Measurements from ENCODE around the gene MED7. TPM values are rescaled to one million over a fixed set of nuclear protein-coding genes. Genes with fewer than 3 reads are reported as not detected.

The MED7 gene
- total and polyA plus RNA-seq, 10 of the 15 experiments (the other 5 are each of a cell fraction or from before 2014, with no cell fraction given), result 9.3 to 47.7 (median 22.7) TPM

DNA sequence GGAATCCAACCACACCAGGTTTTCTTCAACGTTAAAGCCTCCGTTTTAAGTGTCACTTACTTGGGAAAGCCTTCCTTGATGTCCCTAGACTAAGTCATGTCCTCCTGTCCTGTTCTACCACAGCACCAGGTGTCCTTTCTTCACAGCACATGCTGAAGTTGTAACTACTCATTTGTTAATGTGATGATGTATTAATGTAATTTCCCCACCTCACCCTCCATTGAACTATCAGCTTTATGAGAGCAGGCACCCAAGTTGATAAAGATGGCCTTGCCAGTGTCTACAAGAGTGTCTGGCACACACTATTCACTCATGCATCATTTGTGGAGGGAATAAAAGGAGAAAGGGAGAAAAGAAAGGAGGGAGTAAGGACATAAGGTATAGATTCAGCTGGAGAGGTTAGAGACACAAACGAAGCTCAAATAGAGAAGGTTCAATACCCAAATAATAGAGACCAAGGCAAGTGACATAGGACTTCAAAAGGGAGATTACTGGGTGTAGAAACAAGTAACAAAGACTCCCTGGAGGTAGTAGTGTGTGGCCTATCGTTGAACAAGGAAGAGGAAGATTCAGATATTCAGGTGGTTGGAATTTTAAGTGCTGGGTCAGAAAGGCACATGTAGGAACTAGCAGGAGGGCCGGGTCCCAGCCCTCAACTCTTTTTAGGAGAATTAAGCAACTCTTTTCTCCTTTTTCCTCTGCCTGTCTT, 44.5 kb upstream of the MED7 start:
- H3K4me2 ChIP-seq (ENCODE audit: control insufficient read depth, insufficient read depth), result no peak overlapping the region
- no peak overlapping the region for H3K4me3 ChIP-seq
- BruUV-seq (replicated peaks), result no TSS peak
- H2AFZ ChIP-seq (ENCODE audit: control insufficient read depth, low read depth, low read length), result no peak overlapping the region
- no peak overlapping the region for H3K27ac ChIP-seq (ENCODE audit: control insufficient read depth, insufficient read depth)
- ATAC-seq, result no peak
- ChIA-PET CTCF (interaction anchor here (0.5 to 1.1 kb wide), 3 partner anchors 30 to 1359 kb away, joined by 3 to 4 read pairs (median 4); no protein-coding TSS in a partner anchor), POLR2A (interaction anchor here (0.5 kb wide), 1 partner anchor 19 kb away, joined by 5 read pairs; no protein-coding TSS in a partner anchor), SMC1A (ENCODE audit: uncharacterized antibody, unreplicated experiment) (interaction anchor here (1.0 to 6.1 kb wide), 5 partner anchors 9 to 66 kb away, joined by 3 to 43 read pairs (median 3); no protein-coding TSS in a partner anchor), RAD21 (ENCODE audit: unreplicated experiment) (no interaction called here)
- no peaks in the 10 kb centered on the region for H3K27me3 ChIP-seq (replicated peaks in 1 of 2; ENCODE audit: control insufficient read depth in 2 of 2, insufficient read depth in 2 of 2, low read length in 1 of 2)
- H4K20me1 ChIP-seq (ENCODE audit: control insufficient read depth, insufficient read depth), result no peaks in the 10 kb centered on the region
- no peaks in the 10 kb centered on the region for H3K9me3 ChIP-seq (replicated peaks; ENCODE audit: control insufficient read depth, insufficient read depth, low read length)
- no peak for DNase-seq (ENCODE audit: low read depth, low spot score)
- H3K4me1 ChIP-seq (ENCODE audit: control insufficient read depth, insufficient read depth, low read length), result 0 out of 2 replicates have a peak, but pooled peaks cover 6% of the 10 kb centered on the region
- H3K36me3 ChIP-seq (ENCODE audit: control insufficient read depth in 2 of 2, insufficient read depth in 2 of 2, low read length in 1 of 2), result no peaks in the 10 kb centered on the region
- no peaks in the 10 kb centered on the region for H3K79me2 ChIP-seq (ENCODE audit: control insufficient read depth, insufficient read depth, low read length)
- H3K9ac ChIP-seq (ENCODE audit: control insufficient read depth, insufficient read depth, low read length), result no peak overlapping the region
- intact Hi-C loops (cut with micrococcal nuclease; ENCODE audit: unreplicated experiment) (no loop called here), in situ Hi-C loops (cut with MboI) (no loop called here)
- WGBS (ENCODE audit: insufficient coverage, insufficient replicate concordance, low lambda C conversion rate, missing lambda C conversion rate), result 69% methylated on average over 5 of the region's 5 CpGs
- no peak for FAIRE-seq
- TF ChIP-seq CUX1 (IDR thresholded peaks at IDR 0.05; ENCODE audit: insufficient replicate concordance, low read depth, low read length), result no peak
- TF ChIP-seq SKIL (IDR thresholded peaks at IDR 0.05; ENCODE audit: low read depth, poor library complexity, severe bottlenecking), result no peak
- no peak for TF ChIP-seq ZBTB11 (CRISPR knock-in tag; IDR thresholded peaks at IDR 0.05)
- no peak for TF ChIP-seq ZNF274 (IDR thresholded peaks at IDR 0.05; ENCODE audit: insufficient read depth, insufficient read length)
- TF ChIP-seq RB1 (IDR thresholded peaks at IDR 0.05; ENCODE audit: borderline replicate concordance), result no peak
- no peak for TF ChIP-seq NR2F1 (conservative IDR thresholded peaks at IDR 0.05)

Data from GM12878 (cell line).